Measurements from ENCODE around the gene POSTN.
"Not testable (repeated sequence)": the region's sequence is repeated elsewhere in the genome, so short reads cannot be mapped to it uniquely, and the experiment has no call there.

The POSTN gene

GRCh38 chr13:37596805-37597204, 1.8 kb downstream of the POSTN start:
- no peak for DNase-seq

- DNase-seq: no peak
Observed at GRCh38 chr13:37595162-37595561, 3.4 kb downstream of the POSTN start.

DNA sequence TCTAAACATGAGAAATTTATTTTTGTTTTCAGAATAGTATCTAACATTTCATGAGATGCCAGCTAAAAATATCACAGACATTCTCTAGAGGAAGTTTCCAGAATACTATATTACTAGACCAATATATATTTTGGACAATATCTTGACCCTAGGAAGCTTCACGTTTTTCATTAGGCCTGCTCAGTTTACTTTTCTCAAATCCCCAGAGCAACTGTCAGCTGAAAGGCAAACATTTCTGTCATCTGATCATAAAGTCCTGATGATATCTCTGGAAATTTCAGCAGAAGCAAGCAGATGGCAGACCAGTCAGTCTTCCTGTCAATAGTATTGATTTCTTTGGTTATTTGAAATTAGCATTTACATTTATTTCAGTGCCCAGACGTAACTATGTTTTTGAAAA, 4.0 kb downstream of the POSTN start:
- no peak for DNase-seq

- DNase-seq: not testable (repeated sequence)
Observed at GRCh38 chr13:37589381-37589780, 9.2 kb downstream of the POSTN start.

GRCh38 chr13:37587236-37587635, 11.3 kb downstream of the POSTN start:
- DNase-seq: no peak

GRCh38 chr13:37586164-37586563, 12.4 kb downstream of the POSTN start:
- DNase-seq: no peak

DNA sequence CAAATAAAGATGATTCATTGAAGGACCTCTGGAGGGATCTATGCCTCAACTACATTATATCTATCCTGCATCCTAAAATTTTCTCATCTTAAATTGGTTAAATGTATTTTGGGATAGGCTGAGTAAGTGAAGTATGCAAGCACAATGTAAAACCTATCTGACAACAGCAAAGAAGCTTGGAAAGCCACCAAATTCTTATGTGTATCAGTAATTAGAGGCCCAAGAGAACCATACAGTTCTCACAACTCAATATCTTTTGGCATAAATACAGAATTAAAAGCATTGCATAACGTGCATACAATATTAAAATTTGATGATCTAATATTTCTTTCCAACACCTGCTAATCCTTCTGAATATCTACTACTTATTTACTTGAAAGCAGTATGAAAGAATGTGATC, 13.0 kb downstream of the POSTN start:
- DNase-seq: no peak

GRCh38 chr13:37576601-37577000, 22.0 kb downstream of the POSTN start:
- no peak for DNase-seq

DNA sequence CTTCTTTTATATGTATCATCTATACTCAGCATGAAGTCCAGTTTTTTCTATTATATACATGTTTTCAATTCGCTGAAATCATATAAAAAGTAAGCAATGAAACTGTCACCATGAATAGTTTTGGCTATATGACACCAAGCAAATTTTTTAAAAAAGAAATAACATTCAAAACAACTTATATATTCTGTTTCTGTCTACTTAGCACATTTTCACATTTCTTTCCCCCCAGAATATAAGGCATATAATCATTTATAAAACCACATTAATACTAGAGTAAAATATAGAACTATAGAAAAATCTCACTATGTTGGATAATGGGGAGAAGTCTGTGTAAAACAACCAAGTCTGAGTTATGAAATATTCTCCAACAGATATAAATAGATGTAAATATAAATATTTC, 33.1 kb downstream of the POSTN start:
- DNase-seq: no peak

DNA sequence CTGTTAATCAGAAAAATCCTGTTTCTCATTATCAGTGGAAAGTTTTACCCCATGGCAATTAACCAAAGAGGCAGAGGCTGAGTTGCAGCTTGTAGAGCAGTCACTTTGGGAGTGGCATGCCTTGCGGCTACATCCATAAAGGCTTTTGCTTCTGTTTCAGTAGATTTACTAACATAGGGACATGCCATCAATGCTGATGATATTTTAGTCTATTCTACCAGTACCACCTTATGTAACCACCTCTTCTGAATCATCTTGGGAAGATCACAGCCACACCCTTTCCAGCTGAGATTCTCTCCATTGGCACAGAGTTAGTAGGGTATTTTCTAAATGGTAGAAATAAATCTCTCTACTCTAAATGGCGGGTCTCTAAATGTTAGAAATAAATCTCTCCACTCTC, 37.5 kb downstream of the POSTN start:
- no peak for DNase-seq

DNA sequence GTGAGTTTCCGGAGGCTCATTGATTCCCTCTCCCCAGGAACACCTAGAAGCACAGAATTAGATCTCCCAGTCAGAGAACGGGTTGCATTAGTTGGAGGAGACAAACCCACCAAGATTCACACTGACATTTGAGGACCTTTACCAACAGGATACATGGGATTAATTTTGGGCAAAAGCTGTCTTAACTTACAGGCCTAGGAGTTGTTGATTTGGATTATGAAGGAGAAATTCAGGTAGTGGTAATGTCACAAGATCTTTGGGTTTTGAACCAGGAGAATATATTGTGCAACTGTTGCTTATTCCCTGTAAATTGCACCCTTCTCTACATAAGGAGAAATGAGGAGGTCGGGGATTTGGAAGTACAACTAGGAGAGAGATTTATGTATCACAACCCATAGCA, 38.0 kb downstream of the POSTN start:
- DNase-seq: no peak

GRCh38 chr13:37558766-37559165, 39.8 kb downstream of the POSTN start:
- not testable (repeated sequence) for DNase-seq

GRCh38 chr13:37546087-37546486, 52.5 kb downstream of the POSTN start:
- DNase-seq: no peak

- DNase-seq: no peak
Observed at GRCh38 chr13:37544995-37545394, 53.6 kb downstream of the POSTN start.

DNA sequence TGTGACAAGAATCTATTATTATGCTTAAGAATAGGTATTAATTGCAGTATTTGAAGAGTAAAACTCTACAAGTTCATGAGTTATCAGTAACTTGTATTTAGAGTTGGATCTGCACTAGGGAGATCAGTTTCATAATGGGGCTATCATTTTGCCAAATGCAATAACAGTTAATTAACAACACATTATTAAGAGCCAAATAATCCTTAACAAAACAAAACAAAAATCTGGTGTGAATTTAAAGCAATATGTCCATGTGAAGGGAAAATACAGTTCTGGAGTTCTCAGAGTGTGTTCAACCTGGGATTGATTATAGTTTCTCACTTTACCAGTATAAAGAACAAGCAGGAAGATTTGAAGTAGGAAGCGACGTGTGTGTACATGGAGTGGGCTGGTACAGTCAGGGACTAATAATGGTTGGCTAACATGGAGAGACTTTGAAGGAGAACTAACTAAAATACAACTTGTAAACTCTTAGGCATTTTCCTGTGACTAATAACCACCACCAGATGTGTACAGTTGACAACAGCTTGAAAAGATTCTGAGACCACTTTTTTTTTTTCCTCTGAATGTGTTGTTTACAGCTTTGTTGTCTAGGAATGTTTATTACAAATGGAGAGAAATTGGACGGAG, 58.5 kb downstream of the POSTN start:
- DNase-seq: no peak

DNA sequence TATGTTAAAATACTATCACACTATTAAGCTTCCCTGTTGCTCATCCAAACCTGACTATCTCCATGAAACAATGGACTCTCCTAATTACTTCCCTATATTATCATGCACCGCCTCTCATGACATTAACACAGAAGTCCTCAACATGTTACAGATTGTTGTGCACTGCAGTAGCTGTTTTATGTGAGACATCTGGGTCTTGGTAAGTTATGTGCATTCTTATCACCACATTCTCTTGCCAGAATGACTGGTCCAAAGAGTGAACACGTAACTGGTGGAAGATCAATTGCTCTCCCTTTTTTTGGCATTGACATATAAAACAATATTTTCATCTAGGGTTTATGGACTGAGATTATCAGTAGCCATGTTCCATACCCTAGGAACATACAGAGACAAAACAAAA, 59.4 kb downstream of the POSTN start:
- DNase-seq: no peak

DNA sequence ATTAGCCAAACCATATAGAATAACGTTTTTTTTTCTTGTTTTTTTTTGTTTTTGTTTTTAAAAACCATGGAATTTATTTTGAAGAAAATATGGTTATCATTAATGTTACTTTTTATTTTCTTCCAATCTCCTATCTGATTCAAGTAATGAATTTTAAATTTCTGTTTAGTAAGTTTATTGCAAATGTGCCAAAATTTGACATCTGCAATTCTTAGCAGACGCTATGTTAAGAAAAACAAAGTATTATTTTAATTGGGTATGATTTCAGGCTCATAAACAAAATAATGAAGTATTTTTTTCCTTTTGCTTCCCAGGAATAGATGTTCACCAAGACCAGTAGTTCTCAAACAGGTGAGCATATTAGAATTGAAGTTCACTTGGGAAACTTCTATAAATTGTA, 63.1 kb downstream of the POSTN start:
- DNase-seq: no peak

DNA sequence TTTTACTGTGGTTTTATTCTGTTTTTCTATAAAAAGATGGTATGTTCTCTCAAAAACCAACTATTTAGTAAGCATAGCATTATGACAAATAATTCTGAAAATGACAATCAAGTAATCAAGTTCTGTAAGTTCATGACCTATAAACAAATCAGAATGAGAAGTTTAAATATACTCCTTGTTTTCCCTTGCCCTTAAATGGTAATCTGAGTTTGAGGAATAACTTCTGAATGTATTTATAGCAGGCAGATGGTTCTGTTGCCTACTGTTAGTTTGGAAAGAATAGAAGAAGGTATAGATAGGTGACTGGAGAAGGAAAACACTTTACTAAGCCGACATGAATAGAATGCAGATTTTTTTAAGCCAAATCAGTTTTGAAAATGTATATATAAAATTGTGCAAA, 63.9 kb downstream of the POSTN start:
- DNase-seq: no peak

- no peak for DNase-seq
Observed at GRCh38 chr13:37534181-37534580, 64.4 kb downstream of the POSTN start.

DNA sequence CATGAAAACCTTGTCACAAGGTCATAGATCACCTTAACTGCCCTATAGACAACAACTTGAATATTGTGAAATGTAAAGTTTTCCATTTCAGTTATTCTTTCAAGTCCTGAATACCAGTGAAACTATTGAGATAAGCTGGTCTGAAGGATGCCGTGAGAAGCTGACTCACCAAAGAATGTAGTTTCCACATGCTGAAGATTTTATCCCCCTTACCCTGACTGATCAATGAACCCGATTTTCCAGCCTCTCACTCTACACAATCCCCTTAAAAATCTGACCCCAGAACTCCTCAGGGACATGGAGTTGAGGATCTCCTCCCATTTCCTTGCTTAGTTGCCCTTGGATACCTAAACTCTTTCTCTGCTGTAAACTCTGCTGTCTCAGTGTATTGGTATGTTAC, 67.5 kb downstream of the POSTN start:
- no peak for DNase-seq

GRCh38 chr13:37529751-37530385, 68.7 kb downstream of the POSTN start:
- DNase-seq: no peak

GRCh38 chr13:37526710-37527473, 71.7 kb downstream of the POSTN start:
- no peak for DNase-seq

GRCh38 chr13:37515226-37515625, 83.3 kb downstream of the POSTN start:
- DNase-seq: no peak
